ENCODE data around the gene TEDC1.
A peak's percentile ranks its signal among the peaks of the same experiment; 100 is the strongest.
"Not testable (repeated sequence)": the region's sequence is repeated elsewhere in the genome, so short reads cannot be mapped to it uniquely, and the experiment has no call there.

Gene TEDC1

DNA sequence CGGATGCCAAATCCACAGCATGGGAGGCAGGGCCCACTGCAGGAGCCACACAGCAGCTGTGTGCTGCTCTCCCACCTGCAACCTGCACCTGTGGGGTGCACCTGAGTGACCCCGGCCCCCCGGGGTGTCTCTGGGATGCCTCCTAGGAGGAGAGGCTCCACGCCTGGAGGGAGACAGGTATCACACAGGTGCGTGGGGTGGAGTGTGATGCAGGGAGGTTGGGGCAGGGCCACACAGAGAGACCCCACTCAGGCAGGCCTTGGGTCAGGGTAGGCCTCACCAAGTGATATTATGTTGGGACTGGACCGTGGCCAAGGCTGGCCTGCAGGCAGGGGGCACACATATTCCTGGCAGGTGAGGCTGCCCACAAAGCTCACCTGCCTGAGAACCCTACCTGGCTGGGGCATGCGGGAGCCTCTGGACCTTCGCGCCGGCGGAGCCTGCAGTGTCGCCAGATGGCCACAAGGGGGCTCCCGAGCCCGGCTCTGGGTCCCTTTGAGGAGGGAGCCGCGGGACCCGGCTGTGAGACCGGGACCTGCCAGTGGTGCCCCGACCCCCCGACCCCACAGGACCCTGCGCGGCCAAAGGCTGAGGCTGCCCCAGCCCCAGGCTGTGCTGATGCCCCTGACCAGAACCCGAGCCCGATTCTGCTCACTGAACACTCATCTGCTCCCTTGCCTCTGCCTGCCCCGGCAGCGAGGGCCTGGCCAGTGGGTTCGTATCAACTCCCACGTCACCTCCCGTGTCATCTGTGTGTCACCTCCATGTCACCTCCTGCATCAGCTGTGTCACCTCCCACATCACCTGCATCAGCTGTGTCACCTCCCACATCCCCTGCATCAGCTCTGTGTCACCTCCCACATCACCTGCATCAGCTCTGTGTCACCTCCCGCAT, 46.8 kb downstream of the TEDC1 start:
- peak; percentile 42 to 52 for DNase-seq (ENCODE audit: low read depth in 2 of 2)

DNA sequence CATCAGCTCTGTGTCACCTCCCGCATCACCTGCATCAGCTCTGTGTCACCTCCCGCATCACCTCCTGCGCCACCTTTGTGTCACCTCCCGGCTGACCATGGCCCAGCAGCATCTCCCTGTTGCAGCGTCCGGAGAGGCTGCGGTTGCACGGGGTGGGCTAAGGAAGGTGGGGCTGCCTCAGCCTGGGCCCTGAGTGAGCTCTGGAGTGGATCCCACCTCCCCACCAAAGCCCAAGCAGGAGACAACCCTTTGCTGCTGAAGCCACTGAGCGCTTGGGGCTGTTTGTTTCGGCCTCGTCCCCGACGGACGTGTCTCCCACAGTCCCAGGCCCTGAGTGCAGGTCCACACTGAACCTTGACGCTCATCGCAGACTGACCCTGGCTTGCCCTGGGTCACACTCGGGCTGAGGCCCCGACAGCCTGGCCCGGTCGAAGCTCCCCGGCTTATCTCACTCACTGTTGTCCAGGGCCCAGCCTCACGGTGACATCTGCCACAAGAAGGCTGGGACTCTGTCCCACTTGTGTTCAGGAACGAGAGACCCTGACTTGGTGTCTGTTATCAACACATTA, 47.5 kb downstream of the TEDC1 start:
- no peak for DNase-seq (ENCODE audit: low read depth in 2 of 2)

DNA sequence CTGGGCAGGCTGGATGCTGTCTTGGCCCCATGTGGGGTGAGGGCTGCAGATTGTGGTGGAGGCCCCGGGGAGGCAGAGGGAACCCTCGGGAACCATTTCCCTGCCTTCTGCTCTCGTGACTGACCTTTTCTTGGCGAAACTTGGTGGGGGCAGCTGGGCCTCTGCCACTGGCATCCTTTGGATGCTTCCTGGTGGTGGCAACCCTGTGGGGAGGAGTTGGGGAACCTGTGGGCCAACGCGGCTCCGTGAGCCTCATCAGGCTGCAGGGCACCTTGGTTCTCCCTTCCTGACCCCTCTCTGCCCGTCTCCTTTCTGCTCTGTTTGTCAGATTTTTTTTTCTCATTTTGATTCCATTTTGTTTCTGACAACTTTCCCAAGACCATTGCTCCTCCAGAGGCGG, 49.8 kb downstream of the TEDC1 start:
- DNase-seq (ENCODE audit: low read depth in 2 of 2) = no peak

- no peak for DNase-seq (ENCODE audit: low read depth in 2 of 2)
These were observed 50.3 kb downstream of the TEDC1 start for GRCh38 chr14:105541218-105541875.

GRCh38 chr14:105545676-105546075, 54.6 kb downstream of the TEDC1 start:
- not testable (repeated sequence) for DNase-seq (ENCODE audit: low read depth in 2 of 2)

DNA sequence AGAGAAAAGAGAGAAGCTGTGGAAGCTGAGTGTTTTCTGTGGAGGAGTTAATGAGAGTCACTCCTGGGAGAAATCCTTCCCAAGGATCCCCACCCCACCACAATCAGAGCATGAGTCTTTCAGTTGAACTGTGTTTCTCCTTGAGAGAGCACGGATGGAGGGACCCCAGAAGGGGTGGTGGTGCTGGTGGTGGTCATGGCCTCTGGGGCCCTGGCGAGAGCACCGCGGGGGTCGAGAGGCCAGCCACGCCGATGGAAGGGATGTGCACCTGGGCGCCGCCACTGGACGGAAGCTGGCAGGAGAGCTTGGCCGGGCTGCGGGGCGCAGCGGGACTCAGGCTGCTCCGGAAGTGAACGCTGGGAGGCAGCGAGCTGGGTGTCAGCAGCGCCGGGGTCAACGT, 55.4 kb downstream of the TEDC1 start:
- not testable (repeated sequence) for DNase-seq (ENCODE audit: low read depth in 2 of 2)

DNA sequence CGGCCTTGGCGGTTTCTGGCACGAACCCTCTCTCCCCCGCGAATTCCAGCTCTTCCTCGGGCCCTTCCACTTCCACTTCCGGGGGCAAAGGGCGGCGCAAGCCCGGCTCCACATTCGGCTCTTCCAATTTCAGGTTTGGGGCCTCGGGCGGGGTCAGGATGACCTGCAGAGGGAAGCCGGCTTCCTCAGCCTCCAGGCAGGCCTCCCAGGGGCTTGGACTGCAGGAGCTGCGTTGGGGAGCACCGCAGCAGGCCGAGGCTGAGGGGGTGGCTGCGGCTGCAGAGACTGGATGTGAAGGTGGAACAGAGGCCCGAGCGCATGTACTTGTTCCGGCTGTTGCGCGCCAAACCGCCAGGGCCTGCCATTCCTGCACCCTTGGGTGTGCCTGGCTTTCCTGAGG, 56.0 kb downstream of the TEDC1 start:
- DNase-seq (ENCODE audit: low read depth in 2 of 2) = not testable (repeated sequence)

DNA sequence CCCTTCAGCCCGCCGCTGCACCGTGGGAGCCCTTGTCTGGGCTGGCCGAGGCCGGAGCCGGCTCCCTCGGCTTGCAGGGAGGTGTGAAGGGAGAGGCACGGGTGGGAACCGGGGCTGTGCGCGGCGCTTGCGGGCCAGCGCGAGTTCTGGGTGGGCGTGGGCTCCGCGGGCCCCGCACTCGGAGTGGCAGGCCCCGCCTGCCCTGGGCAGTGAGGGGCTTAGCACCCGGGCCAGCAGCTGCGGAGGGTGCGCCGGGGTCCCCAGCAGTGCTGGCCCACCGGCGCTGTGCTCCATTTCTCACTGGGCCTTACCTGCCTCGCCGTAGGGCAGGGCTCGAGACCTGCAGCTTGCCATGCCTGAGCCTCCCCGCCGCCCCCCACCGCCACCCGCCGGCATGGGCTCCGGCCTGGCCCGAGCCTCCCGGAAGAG, 56.7 kb downstream of the TEDC1 start:
- DNase-seq (ENCODE audit: low read depth in 2 of 2) = no peak
